HS-27A (cell line): ENCODE data around the gene ACER3.
"Not testable (repeated sequence)": the region's sequence is repeated elsewhere in the genome, so short reads cannot be mapped to it uniquely, and the experiment has no call there.

ENCODE experiments used
- DNase-seq: peaks from one replicate; pipeline ENCODE4 v3.0.0-alpha.2; 2012; ENCODE audit warnings: low read depth, missing footprints

Gene ACER3

GRCh38 chr11:77059806-77060205 is 199.1 kb downstream of the ACER3 start:
- DNase-seq = no peak

- DNase-seq = no peak
Measured at GRCh38 chr11:77060234-77060633, 199.5 kb downstream of the ACER3 start.

GRCh38 chr11:77061258-77061657 is 200.5 kb downstream of the ACER3 start:
- not testable (repeated sequence) for DNase-seq

- DNase-seq = no peak
Measured at GRCh38 chr11:77062924-77063323, 202.2 kb downstream of the ACER3 start.

GRCh38 chr11:77063407-77063806 is 202.7 kb downstream of the ACER3 start:
- no peak for DNase-seq

GRCh38 chr11:77063861-77064260 is 203.1 kb downstream of the ACER3 start:
- no peak for DNase-seq

- DNase-seq = no peak
Measured at GRCh38 chr11:77064648-77065217, 204.0 kb downstream of the ACER3 start.

GRCh38 chr11:77065878-77066228 is 205.1 kb downstream of the ACER3 start:
- DNase-seq = no peak

GRCh38 chr11:77066229-77067042 is 205.7 kb downstream of the ACER3 start, which contains the start of gene CAPN5:
Gene CAPN5, plus strand, starts transcription at chr11:77066971. Its CDS starts 17,916 bp downstream, at chr11:77084887.
- DNase-seq = peak; percentile 73

GRCh38 chr11:77067861-77068443 is 207.2 kb downstream of the ACER3 start:
- no peak for DNase-seq

- DNase-seq = no peak
Measured at GRCh38 chr11:77068457-77069335, 208.0 kb downstream of the ACER3 start.

- DNase-seq = no peak
Measured at GRCh38 chr11:77069336-77069968, 208.7 kb downstream of the ACER3 start.

- DNase-seq = no peak
Measured at GRCh38 chr11:77069969-77070582, 209.4 kb downstream of the ACER3 start.

GRCh38 chr11:77071077-77071476 is 210.4 kb downstream of the ACER3 start:
- DNase-seq = no peak

- no peak for DNase-seq
Measured at GRCh38 chr11:77071671-77072605, 211.2 kb downstream of the ACER3 start.

- no peak for DNase-seq
Measured at GRCh38 chr11:77072851-77073327, 212.2 kb downstream of the ACER3 start.

- DNase-seq = peak; percentile 78
Measured at GRCh38 chr11:77073328-77074001, 212.7 kb downstream of the ACER3 start.

GRCh38 chr11:77074205-77074604 is 213.5 kb downstream of the ACER3 start:
- no peak for DNase-seq

- DNase-seq = no peak
Measured at GRCh38 chr11:77074626-77075221, 214.0 kb downstream of the ACER3 start.
